Mesodermal cell (in vitro differentiated cells): ENCODE measurements around the gene CRACR2A.

Experiments used
- H3K27ac ChIP-seq: 2 replicates; pipeline ENCODE4 v1.7.0; 2013; ENCODE audit warnings: mild to moderate bottlenecking, low read depth, low read length, moderate library complexity; ENCODE audit not compliant: severe bottlenecking
- H3K36me3 ChIP-seq: 2 replicates; pipeline ENCODE4 v1.7.1; 2013; ENCODE audit warnings: mild to moderate bottlenecking, low read length, moderate library complexity; ENCODE audit not compliant: control insufficient read depth, insufficient read depth
- H3K4me1 ChIP-seq: one replicate; pipeline ENCODE4 v1.7.1; 2013; ENCODE audit warnings: mild to moderate bottlenecking, low read length; ENCODE audit not compliant: insufficient read depth, control insufficient read depth, poor library complexity, severe bottlenecking
- H3K4me3 ChIP-seq: 2 replicates; pipeline ENCODE4 v1.7.0; 2013; ENCODE audit warnings: low read length, control low read depth, mild to moderate bottlenecking; ENCODE audit not compliant: insufficient read depth, poor library complexity, severe bottlenecking; ENCODE audit errors: extremely low read depth
- H3K9me3 ChIP-seq: 2 replicates; pipeline ENCODE4 v1.7.1; 2013; ENCODE audit warnings: mild to moderate bottlenecking, low read length, moderate library complexity; ENCODE audit not compliant: control insufficient read depth
- WGBS, 2 experiments: methylation state at CpG; one replicate each; pipeline ENCODE4 v1.1.5; 2013; ENCODE audit warnings: missing lambda C conversion rate in 2 of 2; ENCODE audit not compliant: insufficient coverage in 2 of 2; 5-methylcytosine and 5-hydroxymethylcytosine counted together

Gene CRACR2A

DNA sequence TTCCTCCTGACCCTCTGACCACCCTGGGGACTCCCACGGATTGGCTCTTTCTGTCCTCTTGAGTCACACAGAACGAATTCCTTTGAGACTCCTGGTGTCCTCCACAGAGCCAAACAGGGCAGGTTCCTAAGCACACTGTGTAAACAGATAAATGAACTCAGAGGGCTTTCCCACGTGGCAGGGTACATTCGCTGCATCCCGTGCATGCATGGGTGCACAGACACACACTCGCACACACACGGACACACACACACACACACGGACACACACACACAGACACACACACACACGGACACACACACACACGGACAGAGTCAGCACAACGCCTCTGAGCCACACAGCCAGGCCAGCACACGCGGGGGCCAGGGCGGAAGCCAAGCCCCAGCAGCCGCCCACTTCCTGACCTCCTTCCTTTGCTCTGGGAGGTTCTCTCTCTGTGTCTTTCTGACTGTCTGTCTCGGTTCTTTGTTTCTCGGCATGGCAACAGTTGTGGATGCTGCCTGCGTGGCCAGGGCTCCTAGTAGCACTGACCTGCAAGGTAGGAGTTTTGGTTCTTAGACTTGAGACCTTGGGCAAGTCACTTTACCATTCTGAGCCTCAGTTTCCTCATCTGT is 706 bp downstream of the CRACR2A start:
- peaks cover 8% of the 10 kb centered on the region for H3K4me1 ChIP-seq
- peak overlapping the region; percentile 27 for H3K4me3 ChIP-seq
- H3K27ac ChIP-seq, result no peak overlapping the region
- WGBS, 2 experiments, result 77 to 84% methylated on average over 10 to 14 of the region's 18 CpGs
- no peaks in the 10 kb centered on the region for H3K9me3 ChIP-seq
- no peaks in the 10 kb centered on the region for H3K36me3 ChIP-seq

GRCh38 chr12:3751151-3752095 is 1.5 kb downstream of the CRACR2A start:
- Histone ChIP-seq H3K27ac (no peak overlapping the region), H3K9me3 (no peaks in the 10 kb centered on the region), H3K4me3 (no peak overlapping the region), H3K4me1 (peaks cover 8% of the 10 kb centered on the region), H3K36me3 (no peaks in the 10 kb centered on the region)
- WGBS, 2 experiments, result 90 to 94% methylated on average over 11 to 15 of the region's 15 CpGs

DNA sequence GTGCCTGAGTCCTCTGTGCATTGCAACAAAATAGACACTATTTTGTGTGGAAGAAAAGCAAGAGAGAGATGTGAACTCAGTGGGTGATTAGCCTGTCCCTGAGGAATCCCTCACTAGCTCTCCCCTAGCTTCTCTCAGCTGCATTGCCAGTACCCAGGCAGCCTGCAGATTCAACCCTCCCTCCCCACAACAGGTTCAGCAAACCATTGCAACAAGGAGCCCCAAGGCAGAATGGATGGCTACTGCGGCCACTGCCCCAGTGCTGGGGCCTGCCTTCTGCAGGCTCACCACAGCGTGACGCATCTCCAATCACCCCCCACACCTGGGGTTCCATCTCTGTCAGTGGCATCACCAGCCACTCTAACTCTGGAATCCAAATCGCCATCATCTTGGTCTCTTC is 2.3 kb downstream of the CRACR2A start:
- Histone ChIP-seq H3K27ac (no peak overlapping the region), H3K4me1 (peaks cover 8% of the 10 kb centered on the region), H3K36me3 (no peaks in the 10 kb centered on the region), H3K4me3 (no peak overlapping the region), H3K9me3 (no peaks in the 10 kb centered on the region)
- 90 to 94% methylated on average over 2 to 3 of the region's 4 CpGs for WGBS, 2 experiments

- peaks cover 8% of the 10 kb centered on the region for H3K4me1 ChIP-seq
- WGBS, 2 experiments, result 95 to 100% methylated on average over 1 to 4 of the region's 4 CpGs
These were observed 4.3 kb downstream of the CRACR2A start for GRCh38 chr12:3748620-3749019.

GRCh38 chr12:3747976-3748619 is 4.8 kb downstream of the CRACR2A start:
- Histone ChIP-seq H3K4me1 (peaks cover 8% of the 10 kb centered on the region), H3K4me3 (no peak overlapping the region), H3K27ac (no peak overlapping the region), H3K36me3 (no peaks in the 10 kb centered on the region), H3K9me3 (no peaks in the 10 kb centered on the region)
- WGBS, 2 experiments, result 80 to 93% methylated on average over 1 to 4 of the region's 5 CpGs

More at GRCh38 chr12:3748620-3749019, 4.3 kb downstream of the CRACR2A start:
- Histone ChIP-seq H3K27ac (no peak overlapping the region), H3K36me3 (no peaks in the 10 kb centered on the region), H3K4me3 (no peak overlapping the region), H3K9me3 (no peaks in the 10 kb centered on the region)

- no peak overlapping the region for H3K4me3 ChIP-seq
- no peaks in the 10 kb centered on the region for H3K9me3 ChIP-seq
- H3K27ac ChIP-seq, result no peak overlapping the region
- no peaks in the 10 kb centered on the region for H3K36me3 ChIP-seq
- 73 to 94% methylated on average over 2 to 3 of the region's 6 CpGs for WGBS, 2 experiments
- H3K4me1 ChIP-seq, result peaks cover 6% of the 10 kb centered on the region
These were observed 5.4 kb downstream of the CRACR2A start for GRCh38 chr12:3747543-3747942.

GRCh38 chr12:3746758-3747157 is 6.2 kb downstream of the CRACR2A start:
- Histone ChIP-seq H3K4me3 (no peak overlapping the region), H3K36me3 (no peaks in the 10 kb centered on the region), H3K4me1 (no peaks in the 10 kb centered on the region), H3K27ac (no peak overlapping the region), H3K9me3 (no peaks in the 10 kb centered on the region)
- WGBS, 2 experiments, result 88 to 100% methylated on average over 3 to 4 of the region's 4 CpGs

GRCh38 chr12:3745152-3745551 is 7.8 kb downstream of the CRACR2A start:
- WGBS, 2 experiments, result 94 to 100% methylated on average over 3 to 5 of the region's 6 CpGs
- H3K4me3 ChIP-seq, result no peak overlapping the region
- H3K9me3 ChIP-seq, result no peaks in the 10 kb centered on the region
- no peak overlapping the region for H3K27ac ChIP-seq
- H3K36me3 ChIP-seq, result no peaks in the 10 kb centered on the region
- H3K4me1 ChIP-seq, result no peaks in the 10 kb centered on the region

GRCh38 chr12:3744229-3744901 is 8.5 kb downstream of the CRACR2A start:
- no peak overlapping the region for H3K27ac ChIP-seq
- H3K9me3 ChIP-seq, result no peaks in the 10 kb centered on the region
- 85 to 100% methylated on average over 2 to 6 of the region's 6 CpGs for WGBS, 2 experiments
- H3K36me3 ChIP-seq, result no peaks in the 10 kb centered on the region
- H3K4me1 ChIP-seq, result no peaks in the 10 kb centered on the region
- no peak overlapping the region for H3K4me3 ChIP-seq

DNA sequence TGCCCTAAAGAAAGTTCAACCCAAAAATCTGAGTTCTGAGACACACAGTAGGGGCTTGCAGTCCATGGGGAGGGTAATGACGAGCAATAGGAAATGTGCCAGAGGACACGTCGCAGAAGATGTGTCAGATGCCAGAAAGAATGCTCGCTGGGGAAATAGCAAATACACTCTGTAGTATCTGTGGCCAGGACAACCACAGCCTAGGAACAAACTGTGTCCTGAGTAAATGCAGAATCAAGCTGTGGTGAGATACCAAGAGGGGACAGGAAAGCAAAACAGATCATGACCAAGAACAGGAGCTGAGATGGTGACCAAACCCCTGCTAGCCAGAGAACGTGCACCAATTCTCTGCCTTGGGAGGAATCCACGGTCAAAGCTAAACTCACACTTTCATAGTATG is 9.1 kb downstream of the CRACR2A start:
- H3K9me3 ChIP-seq, result no peaks in the 10 kb centered on the region
- no peak overlapping the region for H3K4me3 ChIP-seq
- 72 to 91% methylated on average over 4 to 5 of the region's 6 CpGs for WGBS, 2 experiments
- H3K4me1 ChIP-seq, result no peaks in the 10 kb centered on the region
- H3K27ac ChIP-seq, result no peak overlapping the region
- H3K36me3 ChIP-seq, result no peaks in the 10 kb centered on the region
